HTERT RPE-1 (cell line): Measurements from ENCODE around the gene DROSHA.

Experiments
- in situ Hi-C: fragments of 300-500 bp; cut with MboI; formaldehyde crosslinking; loops from 4 replicates; pipeline ENCODE4 v1.14.3; 2020; ENCODE audit warnings: low sequenced_read_pairs

Gene DROSHA

DNA sequence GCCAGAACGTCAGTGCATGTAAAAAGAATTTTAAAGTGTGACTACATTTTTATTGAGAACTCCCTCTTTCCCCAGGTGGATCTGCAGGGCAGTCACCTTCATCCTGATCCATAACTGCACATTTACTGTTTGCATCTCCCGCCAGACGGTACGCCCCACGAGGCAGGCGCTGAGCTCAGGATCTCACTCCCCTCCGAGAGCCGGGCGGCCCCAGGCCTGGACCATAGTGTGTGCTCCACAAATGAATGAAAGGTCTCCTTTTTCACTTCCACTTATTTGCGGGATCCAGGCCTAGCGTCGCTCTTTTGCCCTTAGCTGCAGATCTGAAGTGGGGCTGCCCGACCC is 378 bp downstream of the DROSHA start:
- in situ Hi-C loops, result no loop called here

DNA sequence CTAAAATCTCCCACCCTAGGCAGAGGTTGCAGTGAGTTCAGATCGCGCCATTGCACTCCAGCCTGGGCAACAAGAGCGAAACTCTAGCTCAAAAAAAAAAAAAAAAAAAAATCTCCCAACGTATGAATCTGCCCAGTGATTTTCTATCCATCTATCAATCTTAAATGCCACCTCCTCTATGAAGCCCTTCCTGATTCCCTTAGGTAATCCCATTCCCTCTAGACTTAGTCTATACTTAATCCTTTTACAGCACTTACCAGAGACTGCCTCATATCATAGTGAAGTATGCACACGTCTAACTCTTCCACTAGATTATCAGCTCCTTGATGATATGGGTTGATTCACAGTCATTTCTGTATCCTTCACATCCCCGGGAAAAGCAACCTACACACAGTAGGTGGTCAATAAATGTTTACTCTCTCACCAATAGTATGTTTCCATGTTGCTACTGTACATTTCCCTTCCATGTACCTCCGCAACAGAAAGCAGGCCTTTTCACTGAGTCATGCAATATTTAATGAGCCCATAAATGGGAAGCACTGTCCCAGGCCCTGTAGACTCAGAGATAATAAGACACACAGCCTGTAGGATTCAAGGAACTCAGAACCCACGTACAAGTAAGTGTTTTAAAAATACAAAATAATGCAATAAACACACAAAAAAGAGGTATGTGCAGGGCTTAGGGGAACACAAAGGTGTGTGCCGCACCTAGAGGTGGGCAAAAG is 1.2 kb downstream of the DROSHA start:
- in situ Hi-C loops, result no loop called here

DNA sequence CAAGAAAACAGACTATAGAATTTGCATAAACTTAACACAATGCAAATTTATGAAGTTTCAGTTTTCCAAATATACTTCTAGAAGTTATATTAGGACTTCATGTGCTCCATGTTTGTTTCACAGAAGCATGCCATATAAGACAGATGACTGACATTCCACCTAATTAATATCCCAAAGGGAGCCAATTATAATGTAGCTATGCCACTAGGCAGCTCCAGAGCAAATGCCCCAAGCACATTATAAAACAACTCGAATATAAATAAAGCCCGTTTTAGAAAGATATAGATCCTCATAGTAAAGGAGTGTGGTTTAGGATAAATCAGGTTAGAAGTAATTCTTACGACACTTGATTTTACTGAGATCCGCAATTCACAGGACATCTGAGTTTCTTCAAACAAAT is 8.9 kb downstream of the DROSHA start:
- in situ Hi-C loops, result no loop called here

DNA sequence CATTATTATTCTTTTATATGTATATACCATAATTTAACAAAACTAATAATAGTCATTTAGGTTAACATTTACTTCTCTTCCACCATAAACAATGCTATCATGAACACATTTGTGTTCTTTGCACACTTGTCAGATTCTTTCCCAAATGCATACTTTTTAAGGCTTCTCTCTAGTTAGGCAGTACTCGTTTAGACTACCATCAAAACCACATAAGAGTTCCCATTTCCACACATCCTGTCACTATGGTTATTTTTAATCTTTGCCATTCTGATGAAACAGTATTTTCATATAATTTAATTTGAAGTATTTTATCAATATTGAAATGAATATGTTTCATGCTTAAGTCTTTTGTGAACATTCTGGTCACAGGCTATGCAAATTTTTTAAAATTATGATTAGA is 15.1 kb downstream of the DROSHA start:
- in situ Hi-C loops, result no loop called here

DNA sequence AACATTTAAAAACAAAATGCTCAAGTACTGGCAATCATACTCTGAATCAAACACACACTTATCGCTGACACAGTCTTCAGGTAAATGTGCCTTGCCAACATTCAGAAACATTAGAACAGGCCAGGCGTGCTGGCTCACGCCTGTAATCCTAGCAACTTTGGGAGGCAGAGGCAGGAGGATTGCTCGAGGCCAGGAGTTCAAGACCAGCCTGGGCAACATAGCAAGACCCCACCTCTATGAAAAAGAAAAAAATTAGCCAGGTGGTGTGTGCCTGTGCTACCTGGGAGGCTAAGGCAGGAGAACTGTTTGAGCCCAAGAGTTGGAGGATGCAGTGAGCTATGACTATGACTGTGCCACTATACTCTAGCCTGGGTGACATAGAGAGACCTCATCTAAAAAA is 20.6 kb downstream of the DROSHA start:
- in situ Hi-C loops, result no loop called here

DNA sequence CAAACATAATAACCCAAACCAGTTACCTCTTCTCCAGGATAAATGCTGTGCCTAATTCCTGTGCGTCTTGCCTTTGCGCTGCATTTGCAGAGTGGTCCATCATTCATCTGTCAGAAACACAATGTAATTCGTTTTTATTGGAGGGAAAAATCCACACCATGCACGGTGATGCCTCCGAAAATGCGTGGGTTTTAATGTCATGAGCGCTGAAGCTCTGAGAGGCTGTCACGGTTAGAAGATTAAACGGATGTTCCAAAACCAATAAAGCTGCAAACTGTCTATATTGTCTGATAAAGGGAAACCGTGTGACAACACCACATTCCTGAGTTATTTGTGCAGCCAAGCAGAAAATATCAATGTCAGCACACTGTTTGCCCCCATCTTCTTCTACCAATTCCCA is 27.4 kb downstream of the DROSHA start:
- in situ Hi-C loops, result no loop called here

DNA sequence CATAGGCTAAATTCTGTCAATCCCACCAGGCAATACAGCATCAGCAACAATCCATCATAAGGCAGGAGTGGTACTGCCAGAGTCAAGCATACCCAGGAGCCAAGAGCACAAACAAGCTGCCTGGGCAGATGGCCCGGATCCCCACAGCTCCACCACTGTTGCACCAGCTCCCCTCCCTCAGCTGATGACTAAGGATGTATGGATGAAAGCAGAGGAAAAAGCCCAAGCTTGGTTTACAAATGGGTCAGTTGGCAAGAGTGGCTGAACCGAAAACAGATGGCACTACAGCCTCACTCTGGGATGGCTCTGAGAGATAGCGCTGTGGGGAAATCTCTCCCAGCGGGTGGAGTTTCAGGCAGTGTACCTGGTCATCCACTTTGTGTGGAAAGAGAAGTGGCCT is 29.4 kb downstream of the DROSHA start:
- in situ Hi-C loops, result no loop called here

DNA sequence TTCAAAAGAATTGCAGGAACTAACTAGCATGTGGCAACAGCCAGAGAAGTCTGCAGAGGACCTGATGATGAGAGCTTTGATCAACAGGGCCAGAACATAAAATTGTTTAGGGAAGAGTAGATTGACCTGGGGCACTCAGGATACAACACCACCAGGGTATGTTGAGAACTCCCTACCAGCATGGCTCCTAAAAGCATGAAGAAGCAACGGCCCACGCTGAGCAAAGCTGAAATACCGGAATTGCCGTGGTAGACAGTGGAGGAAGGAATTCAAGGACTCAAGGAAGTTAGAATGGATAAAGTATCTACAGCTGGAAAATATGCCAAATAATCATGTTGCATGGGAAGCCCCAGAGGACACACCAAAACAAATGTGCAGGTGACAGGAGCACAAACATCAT is 31.6 kb downstream of the DROSHA start:
- in situ Hi-C loops, result no loop called here

DNA sequence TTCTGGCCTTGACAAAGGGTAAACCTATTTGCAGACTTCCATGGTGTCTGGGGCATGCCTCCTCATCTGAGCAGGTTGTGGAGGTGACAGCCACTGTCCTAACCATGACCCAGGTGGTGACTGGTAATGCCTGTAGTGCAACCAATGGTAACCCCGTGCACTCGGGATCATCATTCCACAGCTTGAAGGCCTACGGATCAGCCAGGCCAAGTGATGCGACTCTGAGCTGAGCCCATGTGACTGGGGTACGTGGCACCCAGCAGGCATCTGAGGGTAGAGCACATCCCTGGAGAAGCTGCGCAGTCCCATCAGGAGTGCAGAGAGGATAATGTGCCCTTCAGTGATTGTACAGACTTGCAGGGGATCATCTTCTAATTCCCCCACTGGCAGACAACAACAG is 35.0 kb downstream of the DROSHA start:
- in situ Hi-C loops, result no loop called here

DNA sequence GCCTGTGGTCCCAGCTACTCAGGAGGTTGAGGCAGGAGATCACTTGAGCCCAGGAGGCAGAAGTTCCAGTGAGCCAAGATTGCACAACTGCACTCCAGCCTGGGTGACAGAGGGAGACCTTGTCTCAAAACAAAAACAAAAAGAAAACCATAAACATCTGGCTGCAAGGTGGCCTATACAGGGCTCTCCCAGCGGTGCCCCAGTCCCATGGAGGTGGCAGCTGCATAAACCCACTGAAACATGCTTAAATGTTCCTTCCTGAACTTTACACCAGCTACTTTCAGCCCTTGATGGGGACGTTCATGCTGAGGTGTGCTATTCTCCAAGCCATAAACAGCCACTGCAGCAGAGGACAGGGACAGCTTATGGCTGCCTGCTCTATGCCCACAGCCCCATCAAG is 35.6 kb downstream of the DROSHA start:
- in situ Hi-C loops, result no loop called here

DNA sequence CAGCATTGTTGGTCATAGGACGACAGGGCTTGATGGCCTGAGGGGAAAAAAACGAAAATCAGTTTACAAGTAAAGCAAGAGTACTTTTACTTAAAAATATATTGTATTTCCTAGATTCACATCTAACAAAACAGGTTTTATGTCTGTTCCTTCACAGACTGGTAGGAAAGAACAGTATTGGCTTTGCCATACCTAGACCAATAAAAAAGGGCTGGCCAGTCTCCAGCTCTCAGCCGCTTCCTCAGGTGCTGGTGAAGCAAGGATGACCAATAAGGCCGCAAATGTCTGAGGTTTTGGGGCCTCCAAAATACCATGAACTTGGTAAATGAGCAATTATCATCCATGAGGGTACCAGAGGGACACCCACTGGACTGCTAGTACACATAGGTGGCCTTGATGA is 36.6 kb downstream of the DROSHA start:
- in situ Hi-C loops, result no loop called here

DNA sequence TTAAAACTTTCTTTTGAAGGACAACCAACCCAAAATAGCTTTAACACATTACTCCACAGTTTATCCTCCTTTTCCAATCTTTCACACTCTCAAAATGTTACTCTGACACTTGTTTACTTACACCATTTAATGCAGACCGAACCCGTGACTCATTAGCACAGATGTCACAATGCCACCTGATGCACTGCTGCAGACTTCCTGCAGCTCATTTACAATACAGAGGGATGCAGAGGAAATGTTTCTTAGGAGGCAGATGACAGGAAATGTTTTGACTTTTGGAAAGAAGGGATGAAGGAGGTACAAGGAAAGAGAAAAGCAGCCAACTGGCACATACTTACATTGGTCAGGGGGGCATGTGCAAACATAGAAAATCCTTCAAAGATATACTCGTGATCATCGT is 39.0 kb downstream of the DROSHA start:
- in situ Hi-C loops, result no loop called here

DNA sequence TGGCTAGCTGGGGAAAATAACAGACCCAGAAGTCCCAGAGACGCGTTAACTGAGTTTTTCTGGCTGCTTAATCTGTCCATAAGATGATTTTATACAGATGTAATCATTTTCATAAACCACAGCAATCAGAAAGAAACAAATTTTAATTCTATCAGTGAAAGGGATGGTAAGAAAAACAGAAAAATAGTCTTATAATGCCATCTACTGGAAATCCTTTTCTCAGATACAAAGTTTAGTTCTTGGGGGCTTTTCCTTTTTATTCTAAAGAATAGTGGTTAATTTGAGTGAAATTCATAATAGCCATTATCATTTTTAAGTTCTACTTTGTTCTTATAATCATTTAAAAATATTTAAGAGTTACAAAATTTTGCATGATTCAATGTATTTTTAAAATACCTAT is 44.4 kb downstream of the DROSHA start:
- in situ Hi-C loops, result no loop called here

DNA sequence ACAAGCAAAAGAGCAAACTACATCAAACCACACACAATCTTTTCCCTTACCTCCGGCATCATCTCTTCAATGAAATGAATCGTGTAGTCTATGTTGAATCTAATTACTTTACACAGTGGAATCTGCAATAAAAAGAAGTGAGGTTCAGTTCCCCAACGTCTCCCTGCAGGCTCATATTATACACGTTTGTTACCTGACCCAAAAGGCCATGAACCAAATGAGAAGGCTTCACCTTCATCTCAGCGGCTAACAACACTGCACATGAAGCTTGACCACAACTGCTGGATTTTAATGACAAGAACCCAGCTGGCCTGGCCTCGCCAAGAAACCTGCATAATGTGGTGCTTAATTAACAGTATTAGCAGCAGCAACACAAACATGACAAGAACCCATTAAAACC is 45.5 kb downstream of the DROSHA start:
- in situ Hi-C loops, result no loop called here

DNA sequence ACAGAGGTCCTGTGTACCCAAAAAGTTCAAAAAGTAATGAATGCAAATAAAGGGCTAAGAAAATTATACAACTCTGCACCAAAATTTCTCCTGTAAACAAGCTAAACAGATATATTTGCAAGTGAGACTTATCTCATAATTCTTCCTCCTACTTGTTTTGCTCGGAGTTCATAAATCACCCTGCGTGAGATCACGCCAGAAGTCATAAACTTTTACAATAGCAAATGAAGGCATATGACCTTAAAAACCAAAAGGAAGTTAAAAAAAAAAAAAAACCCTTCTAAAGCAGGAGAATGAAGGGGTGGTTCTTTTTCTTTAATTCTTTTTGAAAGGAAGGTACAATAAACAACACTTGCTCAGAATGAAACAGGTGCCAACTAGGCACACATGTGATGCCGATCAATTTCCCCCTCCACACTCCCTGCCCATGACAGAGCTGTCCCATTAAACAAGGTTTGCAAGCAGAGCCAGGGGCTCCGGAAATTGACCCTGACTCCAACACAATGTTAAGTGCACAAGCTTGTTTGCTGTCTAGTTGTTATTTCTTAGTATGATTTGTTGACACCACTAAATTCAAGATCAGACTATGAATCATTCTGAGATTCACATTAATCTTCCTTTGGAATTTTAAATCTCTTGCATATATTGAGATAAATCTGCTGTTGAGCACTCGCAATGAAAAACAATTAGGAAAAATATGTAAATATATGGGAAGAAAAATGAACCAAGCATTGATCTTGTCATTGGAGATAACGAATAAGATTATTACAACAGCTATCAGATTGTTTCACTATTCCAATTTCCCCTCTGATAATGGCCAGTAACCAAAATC is 46.3 kb downstream of the DROSHA start:
- in situ Hi-C loops, result no loop called here

DNA sequence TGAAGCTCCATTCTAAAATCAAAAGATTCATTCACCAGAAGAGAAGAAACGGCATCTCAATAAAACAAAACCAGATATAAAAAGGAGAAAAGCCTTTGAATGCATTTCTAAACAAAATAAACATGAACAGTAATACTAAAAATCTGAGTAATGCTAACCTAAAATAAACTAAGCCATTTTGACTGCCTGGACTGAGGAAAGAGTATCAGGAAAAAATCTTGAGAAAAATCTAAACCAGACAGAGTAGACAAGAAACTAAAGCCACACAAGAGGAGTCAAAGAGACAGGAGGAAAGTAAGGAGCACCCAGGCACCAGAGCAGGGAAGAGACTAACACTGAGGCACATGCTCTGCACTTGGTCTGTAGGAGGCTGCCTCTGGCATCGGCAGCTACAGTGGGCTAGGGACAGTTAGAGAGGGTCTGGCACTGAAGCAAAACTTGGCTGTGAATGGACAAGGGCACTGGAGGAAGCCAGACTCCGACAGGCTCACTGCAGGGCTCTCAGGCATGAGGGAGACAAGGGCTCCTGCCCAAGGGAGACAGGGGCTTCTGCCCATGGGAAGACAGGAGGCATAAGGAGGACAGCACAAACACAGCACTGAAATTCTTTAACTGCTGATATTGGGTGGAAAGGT is 50.2 kb downstream of the DROSHA start:
- in situ Hi-C loops, result no loop called here

DNA sequence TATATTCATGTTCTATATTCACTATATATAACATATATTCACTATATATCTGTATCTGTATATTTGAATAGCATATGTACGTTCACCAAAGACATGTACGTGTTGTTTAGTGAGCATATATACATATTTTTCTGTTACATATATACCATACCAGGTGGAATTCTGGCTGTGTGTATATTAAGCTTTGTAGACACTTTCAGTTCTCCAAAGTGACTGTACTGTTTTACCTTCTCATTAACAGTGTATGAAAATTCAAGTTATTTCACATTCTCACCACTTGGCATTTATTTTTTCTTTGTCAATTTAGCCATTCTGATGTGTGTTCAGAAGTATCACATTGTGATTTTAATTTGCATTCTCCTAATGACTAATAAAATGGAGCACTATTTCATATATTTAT is 52.2 kb downstream of the DROSHA start:
- in situ Hi-C loops, result no loop called here

DNA sequence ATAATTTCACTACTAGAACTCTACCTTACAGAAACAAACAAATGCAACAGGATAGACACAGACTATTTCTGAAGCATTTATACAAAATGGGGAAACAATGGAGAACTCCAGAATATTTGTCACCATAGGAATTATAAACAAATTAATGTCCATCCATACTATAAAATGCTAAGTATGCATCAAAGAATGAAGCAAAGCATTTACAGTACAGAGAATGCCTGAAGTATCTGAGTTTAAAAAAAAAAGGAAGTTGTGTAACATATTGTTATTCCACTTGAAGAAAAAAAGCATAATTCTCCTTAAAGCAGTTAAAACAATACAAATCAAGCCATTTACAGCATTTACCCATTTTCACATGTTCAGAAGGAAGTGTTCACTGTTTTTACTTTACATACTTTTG is 53.0 kb downstream of the DROSHA start:
- in situ Hi-C loops, result no loop called here

DNA sequence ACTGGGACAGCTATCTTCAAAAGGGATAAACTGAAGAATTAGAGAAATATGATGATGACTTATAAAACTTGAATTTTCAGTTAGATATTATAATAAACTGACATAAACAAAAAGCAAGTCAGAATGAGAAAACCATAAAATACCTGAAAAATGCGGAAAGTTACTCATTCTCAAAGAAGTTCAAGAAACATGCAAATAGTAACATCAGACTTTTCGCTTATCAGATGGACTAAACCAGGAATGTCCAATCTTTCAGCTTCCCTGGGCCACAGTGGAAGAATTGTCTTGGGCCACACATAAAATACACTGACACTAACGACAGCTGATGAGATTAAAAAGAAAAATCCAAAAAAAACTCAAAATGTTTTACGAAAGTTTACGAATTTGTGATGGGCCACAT is 53.9 kb downstream of the DROSHA start:
- in situ Hi-C loops, result no loop called here

DNA sequence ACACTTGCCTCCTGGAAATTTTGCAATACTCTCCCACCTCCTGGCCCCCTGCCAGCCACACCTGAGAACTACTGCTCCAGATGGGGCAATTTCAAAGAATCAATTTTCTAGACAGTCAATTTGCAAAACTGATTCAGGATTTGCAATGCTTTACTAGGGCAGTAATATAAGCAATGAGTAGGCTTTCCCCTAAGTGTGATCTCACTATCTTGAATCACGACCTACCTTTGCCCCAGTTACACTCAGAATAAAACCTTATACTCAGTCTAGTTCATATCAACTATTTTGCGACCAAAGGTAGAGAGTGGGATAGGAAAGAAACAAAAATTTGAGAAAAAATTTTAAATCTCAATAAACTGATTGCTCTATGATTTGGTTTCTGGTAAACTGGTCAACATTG is 54.4 kb downstream of the DROSHA start:
- in situ Hi-C loops, result no loop called here

DNA sequence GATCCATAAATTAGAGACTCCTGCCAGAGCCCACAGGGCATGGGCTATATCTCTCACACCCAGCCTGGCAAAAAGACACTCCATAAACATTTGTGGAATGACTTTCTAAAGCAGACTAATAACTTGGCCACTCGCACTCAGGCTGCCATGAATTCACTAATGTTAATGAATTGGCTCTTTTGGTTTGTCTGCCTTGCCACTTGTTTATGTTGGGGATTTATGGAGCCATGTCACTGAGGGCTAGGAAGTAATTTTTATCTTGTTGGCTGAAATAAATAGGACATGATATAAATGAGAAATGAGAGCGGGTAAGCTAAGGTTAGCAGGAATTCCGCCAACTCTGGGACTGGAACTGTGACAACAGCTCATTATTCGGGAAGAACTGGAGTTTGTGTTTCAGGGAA is 55.2 kb downstream of the DROSHA start:
- in situ Hi-C loops, result no loop called here

DNA sequence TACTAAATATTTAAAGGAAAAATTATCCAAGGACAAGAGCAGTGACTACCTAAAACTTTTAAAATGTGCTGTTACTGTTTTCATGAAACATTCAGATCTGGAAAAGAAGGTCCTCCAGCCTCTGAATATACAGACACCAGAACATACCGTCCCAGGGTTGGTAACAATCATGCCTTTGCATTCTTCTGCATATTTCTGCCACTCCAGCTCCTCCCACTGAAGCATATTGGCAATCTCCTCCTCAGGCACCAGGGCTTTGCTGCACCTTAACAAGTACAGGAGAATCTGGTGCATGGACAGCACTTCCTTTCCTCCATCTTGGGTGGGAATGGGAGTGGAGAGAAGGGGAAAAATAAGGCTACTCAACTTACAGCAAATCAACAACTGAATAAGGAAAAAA is 60.0 kb downstream of the DROSHA start:
- in situ Hi-C loops, result no loop called here
